ENCODE results near the gene GPS2. TPM values are rescaled to one million over a fixed set of nuclear protein-coding genes. Genes with fewer than 3 reads are reported as not detected.

The GPS2 gene
- total and polyA plus RNA-seq, 2 donors (not counting 1 experiment from before 2014, with no cell fraction given), result 137 to 225 TPM

DNA sequence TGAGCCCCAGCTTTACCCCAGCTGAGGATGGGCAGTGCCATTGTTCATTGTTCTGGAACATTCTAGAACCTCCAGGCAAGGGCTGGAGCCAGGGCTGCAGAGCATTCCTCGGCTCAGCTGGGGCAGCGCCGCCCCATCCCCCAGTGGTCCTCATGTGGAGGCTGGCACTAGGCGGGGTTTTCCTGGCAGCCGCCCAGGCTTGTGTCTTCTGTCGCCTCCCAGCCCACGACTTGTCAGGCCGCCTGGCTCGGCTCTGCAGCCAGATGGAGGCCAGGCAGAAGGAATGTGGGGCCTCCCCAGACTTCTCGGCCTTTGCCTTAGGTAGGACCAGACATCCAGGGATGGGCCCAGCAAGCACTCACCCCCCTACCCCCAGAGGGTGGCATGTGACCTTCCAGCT, 39.9 kb upstream of the GPS2 start, which contains the start of gene TMEM95:
Gene TMEM95 (plus strand): TSS at position 104 of the 400 bp plus-strand sequence. CDS start 49 bp downstream, at position 153.
- peak within 1 kb of the TSS; percentile 39 for H3K4me3 Mint-ChIP-seq
- TF ChIP-seq EZH2 (IDR thresholded peaks at IDR 0.05; ENCODE audit: borderline replicate concordance, insufficient read depth, low read depth, low read length, poor library complexity, severe bottlenecking), result no peak
- TF ChIP-seq, protein P1, sequence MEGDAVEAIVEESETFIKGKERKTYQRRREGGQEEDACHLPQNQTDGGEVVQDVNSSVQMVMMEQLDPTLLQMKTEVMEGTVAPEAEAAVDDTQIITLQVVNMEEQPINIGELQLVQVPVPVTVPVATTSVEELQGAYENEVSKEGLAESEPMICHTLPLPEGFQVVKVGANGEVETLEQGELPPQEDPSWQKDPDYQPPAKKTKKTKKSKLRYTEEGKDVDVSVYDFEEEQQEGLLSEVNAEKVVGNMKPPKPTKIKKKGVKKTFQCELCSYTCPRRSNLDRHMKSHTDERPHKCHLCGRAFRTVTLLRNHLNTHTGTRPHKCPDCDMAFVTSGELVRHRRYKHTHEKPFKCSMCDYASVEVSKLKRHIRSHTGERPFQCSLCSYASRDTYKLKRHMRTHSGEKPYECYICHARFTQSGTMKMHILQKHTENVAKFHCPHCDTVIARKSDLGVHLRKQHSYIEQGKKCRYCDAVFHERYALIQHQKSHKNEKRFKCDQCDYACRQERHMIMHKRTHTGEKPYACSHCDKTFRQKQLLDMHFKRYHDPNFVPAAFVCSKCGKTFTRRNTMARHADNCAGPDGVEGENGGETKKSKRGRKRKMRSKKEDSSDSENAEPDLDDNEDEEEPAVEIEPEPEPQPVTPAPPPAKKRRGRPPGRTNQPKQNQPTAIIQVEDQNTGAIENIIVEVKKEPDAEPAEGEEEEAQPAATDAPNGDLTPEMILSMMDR (IDR thresholded peaks at IDR 0.05), result no peak
- Histone ChIP-seq H3K4me3 (ENCODE audit: control extremely low read depth in 1 of 5, extremely low read depth in 1 of 5, insufficient read depth in 1 of 5, low read depth in 2 of 5, low read length in 4 of 5) (no peak within 1 kb of the TSS), H3K4me2 (replicated peaks; ENCODE audit: low read depth, low read length, poor library complexity, severe bottlenecking) (peak within 1 kb of the TSS; percentile 30), H3K9ac (ENCODE audit: low read length) (no peak within 1 kb of the TSS), H3K27me3 (replicated peaks in 1 of 4; ENCODE audit: control extremely low read depth in 1 of 4, control insufficient read depth in 3 of 4, insufficient read depth in 4 of 4, low read length in 3 of 4) (no peaks in the 10 kb centered on the region), H3K4me1 (ENCODE audit: control insufficient read depth in 2 of 2, insufficient read depth in 2 of 2, low read length in 2 of 2) (peaks cover 14 to 41% of the 10 kb centered on the region in 2 donors), H2AFZ (ENCODE audit: insufficient read depth, low read depth, low read length, poor library complexity, severe bottlenecking) (no peak within 1 kb of the TSS), H3K9me3 (ENCODE audit: control extremely low read depth in 1 of 3, control insufficient read depth in 2 of 3, insufficient read depth in 1 of 3, low read length in 2 of 3) (no peaks in the 10 kb centered on the region), H4K20me1 (ENCODE audit: control insufficient read depth, insufficient read depth, low read length, poor library complexity, severe bottlenecking) (peaks cover 10% of the 10 kb centered on the region), H3K27ac (ENCODE audit: low read length in 2 of 2) (no peak within 1 kb of the TSS), H3K36me3 (replicated peaks in 1 of 2; ENCODE audit: control extremely low read depth in 1 of 2, control insufficient read depth in 1 of 2, extremely low read depth in 1 of 2, insufficient read depth in 2 of 2, low read length in 1 of 2) (peaks cover 0 to 2% of the 10 kb centered on the region in 2 experiments), H3K79me2 (ENCODE audit: control insufficient read depth, insufficient read depth, low read length) (peaks cover 14% of the 10 kb centered on the region)
- ChIA-PET POLR2A (interaction anchor here (0.7 to 0.9 kb wide), 2 partner anchors 80 to 121 kb away, joined by 3 to 5 read pairs; partner anchors contain the start of genes DVL2 and TMEM102), CTCF (interaction anchor here (0.7 to 5.9 kb wide), 18 partner anchors 10 to 333 kb away, joined by 3 to 43 read pairs (median 10); partner anchors contain the start of genes ACAP1, NEURL4, PLSCR3 and SENP3)
- peaks cover 33% of the 10 kb centered on the region for H3K4me1 Mint-ChIP-seq
- no peaks in the 10 kb centered on the region for H3K9me3 Mint-ChIP-seq (ENCODE audit: insufficient read depth)
- intact Hi-C loops (cut with micrococcal nuclease), result no loop called here
- H3K27me3 Mint-ChIP-seq, result no peaks in the 10 kb centered on the region
- H3K27ac Mint-ChIP-seq, result peak within 1 kb of the TSS; percentile 65
- WGBS (ENCODE audit: insufficient coverage), result 92% methylated on average over 9 of the region's 10 CpGs
- no peak for DNase-seq
- ATAC-seq (ENCODE audit: low read depth), result no peak

DNA sequence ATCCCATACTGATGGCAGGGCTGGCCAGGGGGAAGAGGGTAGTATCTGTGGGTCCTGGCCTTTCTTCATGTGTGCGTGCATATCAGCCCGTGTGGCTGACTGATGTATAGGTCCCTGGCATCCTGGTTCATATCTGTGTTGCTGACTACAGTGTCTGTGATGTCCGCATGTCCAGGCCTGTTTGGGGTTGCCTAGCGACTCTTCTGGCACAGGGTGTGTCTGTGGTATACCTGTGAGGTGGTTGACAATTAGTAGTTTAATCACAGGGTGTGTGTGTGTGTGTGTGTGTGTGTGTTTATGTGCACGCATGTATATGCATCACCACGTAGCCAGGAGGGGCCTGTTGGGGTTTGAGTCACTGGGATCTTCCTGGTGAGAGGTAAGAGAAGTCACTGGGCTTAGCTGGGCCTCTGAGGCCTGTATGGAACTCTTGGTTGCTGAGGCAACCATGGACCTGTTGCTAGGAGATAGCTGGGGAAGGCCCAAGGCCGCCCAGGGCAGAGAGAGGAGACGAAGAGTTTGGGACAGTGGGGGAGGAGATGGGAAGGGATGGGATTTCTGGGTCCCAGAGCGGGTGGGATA, 39.2 kb upstream of the GPS2 start:
- no peak overlapping the region for H3K4me2 ChIP-seq (replicated peaks; ENCODE audit: low read depth, low read length, poor library complexity, severe bottlenecking)

More for the DNA sequence above, 39.2 kb upstream of the GPS2 start:
- Histone ChIP-seq H3K36me3 (replicated peaks in 1 of 2; ENCODE audit: control extremely low read depth in 1 of 2, control insufficient read depth in 1 of 2, extremely low read depth in 1 of 2, insufficient read depth in 2 of 2, low read length in 1 of 2) (peaks cover 0 to 2% of the 10 kb centered on the region in 2 experiments), H4K20me1 (ENCODE audit: control insufficient read depth, insufficient read depth, low read length, poor library complexity, severe bottlenecking) (peaks cover 10% of the 10 kb centered on the region), H3K27me3 (replicated peaks in 1 of 4; ENCODE audit: control extremely low read depth in 1 of 4, control insufficient read depth in 3 of 4, insufficient read depth in 4 of 4, low read length in 3 of 4) (no peaks in the 10 kb centered on the region), H3K4me1 (ENCODE audit: control insufficient read depth in 2 of 2, insufficient read depth in 2 of 2, low read length in 2 of 2) (peaks cover 14 to 41% of the 10 kb centered on the region in 2 donors), H3K27ac (ENCODE audit: low read length in 2 of 2) (no peak overlapping the region), H3K4me3 (ENCODE audit: control extremely low read depth in 1 of 5, extremely low read depth in 1 of 5, insufficient read depth in 1 of 5, low read depth in 2 of 5, low read length in 4 of 5) (no peak overlapping the region), H3K79me2 (ENCODE audit: control insufficient read depth, insufficient read depth, low read length) (peaks cover 14% of the 10 kb centered on the region), H2AFZ (ENCODE audit: insufficient read depth, low read depth, low read length, poor library complexity, severe bottlenecking) (no peak overlapping the region), H3K9ac (ENCODE audit: low read length) (no peak overlapping the region), H3K9me3 (ENCODE audit: control extremely low read depth in 1 of 3, control insufficient read depth in 2 of 3, insufficient read depth in 1 of 3, low read length in 2 of 3) (no peaks in the 10 kb centered on the region)
- CTCF ChIA-PET, result interaction anchor here (0.8 to 5.9 kb wide), 11 partner anchors 9 to 333 kb away, joined by 3 to 43 read pairs (median 12); partner anchors contain the start of genes ACAP1, SENP3, SOX15 and TMEM102
- Mint-ChIP-seq H3K27me3 (no peaks in the 10 kb centered on the region), H3K4me1 (peaks cover 38% of the 10 kb centered on the region), H3K27ac (peak overlapping the region; percentile 65), H3K9me3 (ENCODE audit: insufficient read depth) (no peaks in the 10 kb centered on the region), H3K4me3 (no peak overlapping the region)
- intact Hi-C loops (cut with micrococcal nuclease), result no loop called here
- POLR2A ChIA-PET, result interaction anchor here (0.7 to 0.9 kb wide), 2 partner anchors 120 to 144 kb away, joined by 5 to 7 read pairs; partner anchors contain the start of gene DVL2
- TF ChIP-seq, protein P1 (IDR thresholded peaks at IDR 0.05), result no peak
- TF ChIP-seq EZH2 (IDR thresholded peaks at IDR 0.05; ENCODE audit: borderline replicate concordance, insufficient read depth, low read depth, low read length, poor library complexity, severe bottlenecking), result no peak
- WGBS (ENCODE audit: insufficient coverage), result 85% methylated on average over 8 of the region's 9 CpGs
- DNase-seq (peak; percentile 22), ATAC-seq (ENCODE audit: low read depth) (no peak)
